COR-L47 (cell line): ENCODE data around the gene JPH2.
"Not testable (repeated sequence)": the region's sequence is repeated elsewhere in the genome, so short reads cannot be mapped to it uniquely, and the experiment has no call there.

Source experiments
- DNase-seq: peaks from one replicate; lab custom pipeline; 2025; lab: John Stamatoyannopoulos, UW

JPH2 gene

GRCh38 chr20:44159125-44159524 is 27.9 kb downstream of the JPH2 start:
- no peak for DNase-seq

- DNase-seq = no peak
Measured at GRCh38 chr20:44157061-44157460, 29.9 kb downstream of the JPH2 start.

GRCh38 chr20:44154521-44155001 is 32.4 kb downstream of the JPH2 start:
- DNase-seq = no peak

GRCh38 chr20:44153636-44154043 is 33.3 kb downstream of the JPH2 start:
- no peak for DNase-seq

GRCh38 chr20:44151621-44152416 is 35.2 kb downstream of the JPH2 start:
- no peak for DNase-seq

GRCh38 chr20:44146272-44146671 is 40.7 kb downstream of the JPH2 start:
- no peak for DNase-seq

GRCh38 chr20:44145131-44145775 is 41.7 kb downstream of the JPH2 start:
- DNase-seq = no peak

GRCh38 chr20:44143936-44144335 is 43.1 kb downstream of the JPH2 start:
- no peak for DNase-seq

GRCh38 chr20:44142413-44142812 is 44.6 kb downstream of the JPH2 start:
- DNase-seq = no peak

GRCh38 chr20:44141873-44142272 is 45.1 kb downstream of the JPH2 start:
- no peak for DNase-seq

- no peak for DNase-seq
Measured at GRCh38 chr20:44138867-44139266, 48.1 kb downstream of the JPH2 start.

GRCh38 chr20:44137266-44137801 is 49.7 kb downstream of the JPH2 start:
- DNase-seq = no peak

GRCh38 chr20:44136579-44137265 is 50.3 kb downstream of the JPH2 start:
- no peak for DNase-seq

- DNase-seq = no peak
Measured at GRCh38 chr20:44135417-44136204, 51.4 kb downstream of the JPH2 start.

GRCh38 chr20:44135012-44135412 is 52.0 kb downstream of the JPH2 start:
- DNase-seq = no peak

- no peak for DNase-seq
Measured at GRCh38 chr20:44133424-44133823, 53.6 kb downstream of the JPH2 start.

- DNase-seq = no peak
Measured at GRCh38 chr20:44131704-44132103, 55.3 kb downstream of the JPH2 start.

GRCh38 chr20:44129911-44130718 is 56.9 kb downstream of the JPH2 start:
- no peak for DNase-seq

GRCh38 chr20:44129300-44129699 is 57.7 kb downstream of the JPH2 start:
- not testable (repeated sequence) for DNase-seq

- no peak for DNase-seq
Measured at GRCh38 chr20:44126445-44126844, 60.5 kb downstream of the JPH2 start.
